ENCODE results near the gene SHB. TPM values are rescaled to one million over a fixed set of nuclear protein-coding genes. Genes with fewer than 3 reads are reported as not detected.

The SHB gene
- total RNA-seq, 1 experiment from 2014 or later, result 12.2 TPM

GRCh38 chr9:38074441-38074961, 5.5 kb upstream of the SHB start:
- H3K27me3 Mint-ChIP-seq (ENCODE audit: low read depth), result peaks cover 12% of the 10 kb centered on the region
- H3K36me3 Mint-ChIP-seq, result no peaks in the 10 kb centered on the region
- ATAC-seq (no peak), DNase-seq (ENCODE audit: low spot score) (no peak)
- CTCF ChIA-PET, result interaction anchor here (2.4 kb wide), 1 partner anchor 161 kb away, joined by 8 read pairs; no protein-coding TSS in a partner anchor
- H3K4me1 Mint-ChIP-seq, result peaks cover 19% of the 10 kb centered on the region
- TF ChIP-seq MXD4 (CRISPR knock-in tag; IDR thresholded peaks at IDR 0.05; ENCODE audit: borderline replicate concordance) (no peak), IRF1 (CRISPR knock-in tag; IDR thresholded peaks at IDR 0.05) (no peak), PREB (CRISPR knock-in tag; IDR thresholded peaks at IDR 0.05; ENCODE audit: borderline replicate concordance) (no peak), ZNF423 (CRISPR knock-in tag; IDR thresholded peaks at IDR 0.05) (no peak), ATF6 (CRISPR knock-in tag; IDR thresholded peaks at IDR 0.05) (no peak), ATF2 (CRISPR knock-in tag; IDR thresholded peaks at IDR 0.05; ENCODE audit: borderline replicate concordance, low read depth) (no peak), FOXK1 (CRISPR knock-in tag; IDR thresholded peaks at IDR 0.05) (no peak), NR1H2 (CRISPR knock-in tag; IDR thresholded peaks at IDR 0.05) (no peak), ATF1 (CRISPR knock-in tag; IDR thresholded peaks at IDR 0.05) (no peak), NFE2L1 (CRISPR knock-in tag; IDR thresholded peaks at IDR 0.05) (no peak), ZNF512 (CRISPR knock-in tag; IDR thresholded peaks at IDR 0.05; ENCODE audit: borderline replicate concordance) (no peak), ZNF263 (CRISPR knock-in tag; IDR thresholded peaks at IDR 0.05; ENCODE audit: low read depth) (no peak), MYBL2 (CRISPR knock-in tag; IDR thresholded peaks at IDR 0.05) (no peak), ERG (CRISPR knock-in tag; IDR thresholded peaks at IDR 0.05) (no peak)
- no peak overlapping the region for H3K27ac Mint-ChIP-seq
- no peak overlapping the region for H3K4me3 Mint-ChIP-seq
- H3K9me3 Mint-ChIP-seq, result peaks cover 13% of the 10 kb centered on the region
- POLR2A ChIA-PET, result no interaction called here

GRCh38 chr9:38073882-38074281, 4.9 kb upstream of the SHB start:
- DNase-seq (ENCODE audit: low spot score) (no peak), ATAC-seq (no peak)
- H3K4me3 Mint-ChIP-seq, result no peak overlapping the region
- POLR2A ChIA-PET, result no interaction called here
- no peaks in the 10 kb centered on the region for H3K36me3 Mint-ChIP-seq
- H3K27me3 Mint-ChIP-seq (ENCODE audit: low read depth), result peaks cover 12% of the 10 kb centered on the region
- peaks cover 13% of the 10 kb centered on the region for H3K4me1 Mint-ChIP-seq
- no peak overlapping the region for H3K27ac Mint-ChIP-seq
- no peak for TF ChIP-seq CBFB (CRISPR knock-in tag; IDR thresholded peaks at IDR 0.05; ENCODE audit: low read depth)
- no peak for TF ChIP-seq NR1H2 (CRISPR knock-in tag; IDR thresholded peaks at IDR 0.05)
- TF ChIP-seq CREB1 (CRISPR knock-in tag; IDR thresholded peaks at IDR 0.05), result no peak
- no peak for TF ChIP-seq MXD4 (CRISPR knock-in tag; IDR thresholded peaks at IDR 0.05; ENCODE audit: borderline replicate concordance)
- no peak for TF ChIP-seq ZBTB43 (CRISPR knock-in tag; IDR thresholded peaks at IDR 0.05)
- TF ChIP-seq ZSCAN18 (CRISPR knock-in tag; IDR thresholded peaks at IDR 0.05), result no peak
- TF ChIP-seq FOXJ3 (CRISPR knock-in tag; IDR thresholded peaks at IDR 0.05; ENCODE audit: borderline replicate concordance), result no peak
- TF ChIP-seq ZNF396 (CRISPR knock-in tag; IDR thresholded peaks at IDR 0.05; ENCODE audit: borderline replicate concordance), result no peak
- TF ChIP-seq CREM (CRISPR knock-in tag; IDR thresholded peaks at IDR 0.05), result no peak
- no peak for TF ChIP-seq ZBTB21 (CRISPR knock-in tag; IDR thresholded peaks at IDR 0.05; ENCODE audit: borderline replicate concordance)
- no peak for TF ChIP-seq USF2 (CRISPR knock-in tag; IDR thresholded peaks at IDR 0.05)
- CTCF ChIA-PET, result no interaction called here
- peaks cover 13% of the 10 kb centered on the region for H3K9me3 Mint-ChIP-seq

Measured in WTC11 (cell line).